IMR-90 (cell line): Measurements from ENCODE around the gene NRIP1. TPM values are rescaled to one million over a fixed set of nuclear protein-coding genes. Genes with fewer than 3 reads are reported as not detected.

ENCODE experiments used
- ATAC-seq: fragments of 200-7000 bp; cut with Tn5 transposase; 2 replicates; pipeline ENCODE4 v1.9.1; 2020; ENCODE audit warnings: low read depth, mild to moderate bottlenecking, moderate library complexity
- BruUV-seq: library from RNA; stranded (reverse); fragments of 400-500 nt; replicated peaks from 2 replicates; lab custom pipeline; 2021; lab: Mats Ljungman, UMichigan
- CTCF ChIA-PET: fragments of 300-600 bp; formaldehyde crosslinking; extraction: SDS; loops from one replicate; lab custom pipeline; 2021; ENCODE audit warnings: antibody characterized with exemption; lab: Yijun Ruan, JAX
- POLR2A ChIA-PET: fragments of 300-600 bp; sonication (Branson Sonifier 250); formaldehyde crosslinking; loops from one replicate; lab custom pipeline; 2022; ENCODE audit warnings: antibody characterized with exemption; ENCODE audit not compliant: unreplicated experiment; lab: Charles Lee
- DNase-seq: peaks from one replicate; pipeline ENCODE4 v3.0.0; 2013
- H2AFZ ChIP-seq: replicated peaks from 2 replicates; pipeline ENCODE3; 2013; ENCODE audit warnings: low read length, mild to moderate bottlenecking; ENCODE audit not compliant: poor library complexity
- H2AK5ac ChIP-seq: 2 replicates; pipeline ENCODE4 v1.6.1; 2013; ENCODE audit warnings: low read depth, low read length, inconsistent platforms
- H2AK9ac ChIP-seq: replicated peaks from 2 replicates; pipeline ENCODE3; 2013; ENCODE audit warnings: mild to moderate bottlenecking, low read depth, low read length, moderate library complexity; ENCODE audit not compliant: poor library complexity
- H2BK120ac ChIP-seq: 2 replicates; pipeline ENCODE4 v1.6.1; 2013; ENCODE audit warnings: low read depth, low read length, inconsistent platforms
- H2BK15ac ChIP-seq: 3 replicates; pipeline ENCODE4 v1.6.1; 2013; ENCODE audit warnings: low read depth, low read length, inconsistent platforms
- H2BK20ac ChIP-seq: 2 replicates; pipeline ENCODE4 v1.6.1; 2013; ENCODE audit warnings: low read depth, mild to moderate bottlenecking, inconsistent platforms, low read length, moderate library complexity
- H2BK5ac ChIP-seq: 2 replicates; pipeline ENCODE4 v1.6.1; 2013; ENCODE audit warnings: mild to moderate bottlenecking, low read depth, low read length, inconsistent platforms; ENCODE audit not compliant: poor library complexity, severe bottlenecking
- H3K14ac ChIP-seq: replicated peaks from 2 replicates; pipeline ENCODE4 v1.6.1; 2013; ENCODE audit warnings: low read depth, low read length, inconsistent platforms
- H3K18ac ChIP-seq: 2 replicates; pipeline ENCODE4 v1.6.1; 2013; ENCODE audit warnings: low read depth, low read length, control low read depth
- H3K23ac ChIP-seq: 2 replicates; pipeline ENCODE4 v1.6.1; 2013; ENCODE audit warnings: low read depth, low read length, inconsistent platforms
- H3K27ac ChIP-seq: 2 replicates; pipeline ENCODE4 v1.5.1; 2013; ENCODE audit warnings: mild to moderate bottlenecking, control low read depth, low read length; ENCODE audit not compliant: insufficient read depth
- H3K27me3 ChIP-seq: 2 replicates; pipeline ENCODE4 v1.6.1; 2013; ENCODE audit warnings: low read length; ENCODE audit not compliant: control insufficient read depth, insufficient read depth
- H3K36me3 ChIP-seq: 2 replicates; pipeline ENCODE4 v1.6.1; 2013; ENCODE audit warnings: low read length, mixed read lengths; ENCODE audit not compliant: control insufficient read depth, insufficient read depth
- H3K4ac ChIP-seq: 2 replicates; pipeline ENCODE4 v1.6.1; 2013; ENCODE audit warnings: low read depth, low read length, inconsistent platforms
- H3K4me1 ChIP-seq: 2 replicates; pipeline ENCODE4 v1.6.1; 2013; ENCODE audit warnings: low read length, mixed read lengths; ENCODE audit not compliant: control insufficient read depth, insufficient read depth
- H3K4me2 ChIP-seq: 2 replicates; pipeline ENCODE4 v1.6.1; 2013; ENCODE audit warnings: low read depth, mild to moderate bottlenecking, control low read depth, low read length, moderate library complexity
- H3K4me3 ChIP-seq: 2 replicates; pipeline ENCODE4 v1.5.1; 2013; ENCODE audit warnings: low read depth, mild to moderate bottlenecking, control low read depth, low read length, moderate library complexity; ENCODE audit not compliant: insufficient read depth
- H3K56ac ChIP-seq: 2 replicates; pipeline ENCODE4 v1.6.1; 2013; ENCODE audit warnings: low read length, inconsistent platforms; ENCODE audit not compliant: insufficient read depth; ENCODE audit errors: extremely low read depth
- H3K79me1 ChIP-seq, 2 experiments: 2 replicates each; pipeline ENCODE4 v1.6.1; 2013; ENCODE audit warnings: low read length in 2 of 2, inconsistent platforms in 1 of 2, low read depth in 1 of 2
- H3K9ac ChIP-seq: 2 replicates; pipeline ENCODE4 v1.6.1; 2013; ENCODE audit warnings: low read depth, low read length, control low read depth
- H3K9me1 ChIP-seq: 2 replicates; pipeline ENCODE4 v1.6.1; 2013; ENCODE audit warnings: low read length, inconsistent platforms; ENCODE audit not compliant: insufficient read depth
- H3K9me3 ChIP-seq: 2 replicates; pipeline ENCODE4 v1.6.1; 2013; ENCODE audit warnings: low read length; ENCODE audit not compliant: control insufficient read depth, insufficient read depth
- H4K20me1 ChIP-seq: 2 replicates; pipeline ENCODE4 v1.6.1; 2013; ENCODE audit warnings: low read length, inconsistent platforms; ENCODE audit not compliant: insufficient read depth
- H4K5ac ChIP-seq: 2 replicates; pipeline ENCODE4 v1.6.1; 2013; ENCODE audit warnings: mild to moderate bottlenecking, low read depth, low read length, control low read depth
- H4K8ac ChIP-seq, 2 experiments: 2 replicates each; pipeline ENCODE4 v1.6.1; 2013; ENCODE audit warnings: low read depth in 2 of 2, low read length in 2 of 2, control low read depth in 1 of 2, inconsistent platforms in 1 of 2
- H4K91ac ChIP-seq: 2 replicates; pipeline ENCODE4 v1.6.1; 2013; ENCODE audit warnings: low read depth, low read length, inconsistent platforms; ENCODE audit not compliant: insufficient read depth
- CEBPB ChIP-seq: IDR thresholded peaks from 2 replicates; pipeline ENCODE4 v1.6.1; 2012; ENCODE audit warnings: low read depth, low read length, improper control_type of control experiment
- whole genome bisulfite sequencing, 2 experiments: methylation state at CpG; one replicate each; pipeline versions ENCODE4 v1.1.5 to v1.1.7; 2013; ENCODE audit warnings: missing lambda C conversion rate in 2 of 2; ENCODE audit not compliant: insufficient read length in 1 of 2; ENCODE audit errors: extremely low coverage in 2 of 2; 5-methylcytosine and 5-hydroxymethylcytosine counted together
- dilution Hi-C: fragments of 300-500 bp; cut with HindIII; formaldehyde crosslinking; loops from one replicate; pipeline ENCODE4 v1.14.3; 2018; ENCODE audit warnings: low sequenced_read_pairs; ENCODE audit not compliant: unreplicated experiment
- in situ Hi-C: fragments of 300-500 bp; cut with MboI; formaldehyde crosslinking; loops from 3 replicates; pipeline ENCODE4 v1.14.3; 2019; ENCODE audit warnings: low sequenced_read_pairs, inconsistent platforms, mixed read lengths
- intact Hi-C: fragments of 100-400 bp; cut with micrococcal nuclease; formaldehyde crosslinking; loops from 2 replicates; pipeline ENCODE4 v1.10.0; 2022
- polyA plus RNA-seq, 3 experiments: library from polyadenylated mRNA; depleted of rRNA; stranded (reverse); fragments of >200 nt; gene quantifications; 2 replicates each; pipeline ENCODE4 v1.2.3, GENCODE V29; 2012; ENCODE audit warnings: low replicate concordance in 1 of 3
- total RNA-seq: library from RNA; depleted of rRNA; stranded (reverse); fragments of >200 nt; gene quantifications from 2 replicates; pipeline ENCODE4 v1.2.3, GENCODE V29; 2012
- TF ChIP-seq, protein P1 (sequence below): fragments of 150-350 bp; IDR thresholded peaks from 2 replicates; pipeline ENCODE4 v1.6.1; 2016; ENCODE audit warnings: low read depth, mild to moderate bottlenecking, low read length, moderate library complexity, borderline replicate concordance

Gene NRIP1
- total and polyA plus RNA-seq, 2 of the 4 experiments (the other 2 are of a cell fraction), result 9.6 to 73.8 TPM

DNA sequence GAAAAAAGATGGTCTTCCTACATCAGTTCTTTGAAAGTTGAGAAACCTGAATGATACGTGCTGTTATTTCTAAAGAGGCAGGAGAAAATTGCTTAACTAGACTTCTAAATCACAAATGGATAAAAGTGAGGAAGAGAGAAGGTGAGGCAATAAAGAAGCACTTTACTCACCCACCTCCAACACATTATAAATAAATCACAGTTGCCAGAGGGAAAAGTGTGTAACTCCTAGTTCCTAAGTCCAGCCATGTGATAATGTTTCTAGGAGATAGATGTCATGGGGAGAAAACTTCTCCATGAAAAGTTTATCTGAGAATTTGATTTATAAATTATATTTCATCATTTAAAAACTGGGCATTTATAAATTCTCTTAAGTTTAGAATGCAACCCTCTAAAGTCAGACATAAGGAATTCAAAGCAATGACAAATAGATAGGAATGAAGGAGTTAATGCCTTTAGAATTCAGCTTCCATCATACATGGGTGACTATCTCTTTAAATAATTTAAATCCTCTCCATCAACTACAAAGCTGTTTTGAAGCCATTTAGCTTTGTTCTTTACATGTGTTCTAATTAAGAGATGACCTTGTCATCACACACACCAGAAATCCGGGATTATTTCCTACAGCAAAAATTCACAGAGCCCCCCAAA lies 60.0 kb downstream of the NRIP1 start:
- Histone ChIP-seq H3K9me3 (no peaks in the 10 kb centered on the region), H2BK5ac (peak overlapping the region; percentile 97), H4K91ac (peak overlapping the region; percentile 93), H3K18ac (peak overlapping the region; percentile 100; the same call in 1 of the 2 replicates), H4K5ac (peak overlapping the region; percentile 99; the same call in 1 of the 2 replicates), H3K9ac (peak overlapping the region; percentile 88; the same call in 1 of the 2 replicates), H3K14ac (peak overlapping the region; percentile 88; the same call in 1 of the 2 replicates), H3K56ac (peak overlapping the region; percentile 82), H2BK20ac (peak overlapping the region; percentile 89), H3K23ac (peak overlapping the region; percentile 66), H3K9me1 (peaks cover 11% of the 10 kb centered on the region), H2AK5ac (peak overlapping the region; percentile 65; the same call in 1 of the 2 replicates), H3K4me2 (peak overlapping the region; percentile 100), H3K4me1 (peaks cover 31% of the 10 kb centered on the region), H4K8ac (peak overlapping the region; percentile 75 to 93), H3K4me3 (peak overlapping the region; percentile 36; the same call in 1 of the 2 replicates), H3K36me3 (peaks cover 7% of the 10 kb centered on the region; the same call in 1 of the 2 replicates), H2AFZ (no peak overlapping the region), H3K27me3 (no peaks in the 10 kb centered on the region), H3K79me1 (peaks cover 20 to 57% of the 10 kb centered on the region in 2 experiments), H3K4ac (peak overlapping the region; percentile 91), H2BK15ac (peak overlapping the region; percentile 39; the same call in 1 of the 3 replicates), H2BK120ac (peak overlapping the region; percentile 92), H4K20me1 (0 out of 2 replicates have a peak, but pooled peaks cover 2% of the 10 kb centered on the region), H2AK9ac (no peak overlapping the region), H3K27ac (peak overlapping the region; percentile 100)
- BruUV-seq, result no TSS peak
- peak; percentile 60 for TF ChIP-seq CEBPB
- TF ChIP-seq, protein P1, sequence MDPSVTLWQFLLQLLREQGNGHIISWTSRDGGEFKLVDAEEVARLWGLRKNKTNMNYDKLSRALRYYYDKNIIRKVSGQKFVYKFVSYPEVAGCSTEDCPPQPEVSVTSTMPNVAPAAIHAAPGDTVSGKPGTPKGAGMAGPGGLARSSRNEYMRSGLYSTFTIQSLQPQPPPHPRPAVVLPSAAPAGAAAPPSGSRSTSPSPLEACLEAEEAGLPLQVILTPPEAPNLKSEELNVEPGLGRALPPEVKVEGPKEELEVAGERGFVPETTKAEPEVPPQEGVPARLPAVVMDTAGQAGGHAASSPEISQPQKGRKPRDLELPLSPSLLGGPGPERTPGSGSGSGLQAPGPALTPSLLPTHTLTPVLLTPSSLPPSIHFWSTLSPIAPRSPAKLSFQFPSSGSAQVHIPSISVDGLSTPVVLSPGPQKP, result no peak
- ChIA-PET CTCF (no interaction called here), POLR2A (no interaction called here)
- peak; percentile 73 for DNase-seq
- intact Hi-C loops, result loop anchor here (2.0 kb wide), 1 partner anchor 54 kb away; no protein-coding TSS in a partner anchor
- peak; percentile 35 for ATAC-seq
- no CpG with 5 or more reads among the region's 2 CpGs for WGBS, 2 experiments
- dilution Hi-C loops, result no loop called here
- in situ Hi-C loops, result no loop called here
